Fibroblast of the aortic adventitia (primary cell): Measurements from ENCODE around the gene SLC26A8. TPM values are rescaled to one million over a fixed set of nuclear protein-coding genes. Genes with fewer than 3 reads are reported as not detected.

Experiments used
- DNase-seq: peaks from one replicate; pipeline ENCODE4 v3.0.0-alpha.2; 2010; ENCODE audit warnings: low read depth
- H3K4me3 ChIP-seq: 2 replicates; pipeline ENCODE4 v1.5.1; 2011; ENCODE audit warnings: low read depth, mild to moderate bottlenecking, control low read depth, low read length, moderate library complexity
- CTCF ChIP-seq: IDR thresholded peaks from 2 replicates; pipeline ENCODE4 v1.5.1; 2011; ENCODE audit warnings: mild to moderate bottlenecking, low read length, control low read depth, inconsistent platforms; ENCODE audit not compliant: insufficient read depth
- total RNA-seq: library from RNA; depleted of rRNA; stranded (reverse); fragments of >200 nt; gene quantifications from 2 replicates; pipeline ENCODE4 v1.2.3, GENCODE V29; 2012; ENCODE audit warnings: low replicate concordance

Gene SLC26A8
- total RNA-seq, 1 donor = 0.18 TPM

GRCh38 chr6:36064770-36065396, 40.4 kb upstream of the SLC26A8 start:
- no peak overlapping the region for H3K4me3 ChIP-seq
- no peak for DNase-seq
- TF ChIP-seq CTCF = no peak

DNA sequence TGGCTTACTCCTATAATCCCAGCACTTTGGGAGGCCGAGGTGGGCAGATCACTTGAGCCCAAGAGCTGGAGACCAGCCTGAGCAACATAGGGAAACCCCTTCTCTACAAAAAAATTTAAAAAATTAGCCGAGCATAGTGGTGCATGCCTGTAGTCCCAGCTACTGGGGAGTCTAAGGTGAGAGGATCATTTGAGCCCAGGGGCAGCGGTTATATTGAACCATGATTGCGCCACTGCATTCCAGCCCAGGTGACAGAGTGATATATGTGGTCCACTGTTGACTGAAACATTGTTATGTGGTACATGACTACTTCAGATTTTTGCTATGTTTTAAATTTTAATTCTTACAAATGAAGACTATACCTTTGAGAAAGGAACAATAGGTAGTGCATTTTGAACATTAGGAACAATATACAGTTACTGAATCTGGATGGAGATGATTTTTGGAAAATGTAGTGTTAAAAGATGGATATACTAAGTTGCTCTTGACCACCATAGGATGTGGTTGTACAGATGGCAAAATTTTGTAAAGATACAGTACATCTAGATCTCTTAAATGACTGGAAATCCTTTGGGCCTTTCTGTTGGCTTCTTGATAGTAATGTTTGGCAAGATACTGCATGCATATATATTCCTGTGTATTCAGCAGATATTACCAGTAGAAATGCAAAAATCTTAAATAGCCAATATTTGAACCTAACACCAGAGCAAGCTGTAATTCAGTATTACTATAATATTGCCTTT, 39.0 kb upstream of the SLC26A8 start:
- DNase-seq = no peak
- no peak for TF ChIP-seq CTCF
- no peak overlapping the region for H3K4me3 ChIP-seq

DNA sequence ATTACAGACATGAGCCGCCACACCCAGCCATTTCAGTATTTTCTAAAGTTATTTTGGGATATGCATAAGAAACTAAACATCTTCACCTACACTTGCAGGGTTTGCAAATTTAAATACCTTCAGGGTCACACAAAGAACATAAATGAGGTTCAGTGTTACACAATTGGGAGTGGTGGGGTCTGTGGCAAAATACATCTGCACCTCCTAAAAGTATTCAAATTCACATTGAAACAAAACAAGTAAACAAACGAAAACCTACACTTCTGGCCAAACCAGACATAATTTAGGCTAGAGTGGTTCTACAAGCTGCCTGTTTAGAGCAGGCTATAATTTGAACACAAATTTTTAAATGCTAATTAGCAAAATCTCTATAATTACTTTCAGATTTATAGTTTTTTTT, 37.8 kb upstream of the SLC26A8 start:
- TF ChIP-seq CTCF = no peak
- no peak for DNase-seq
- no peak overlapping the region for H3K4me3 ChIP-seq

- DNase-seq = no peak
- TF ChIP-seq CTCF = no peak
- no peak overlapping the region for H3K4me3 ChIP-seq
These were observed 36.8 kb upstream of the SLC26A8 start for GRCh38 chr6:36061236-36061635.

- H3K4me3 ChIP-seq = no peak overlapping the region
- no peak for TF ChIP-seq CTCF
- no peak for DNase-seq
These were observed 31.7 kb upstream of the SLC26A8 start for GRCh38 chr6:36056178-36056577.

GRCh38 chr6:36054956-36055355, 30.5 kb upstream of the SLC26A8 start:
- DNase-seq = no peak
- no peak overlapping the region for H3K4me3 ChIP-seq
- TF ChIP-seq CTCF = no peak
